Urinary bladder (tissue), 4 donors: ENCODE data around the gene C11orf54. TPM values are rescaled to one million over a fixed set of nuclear protein-coding genes. Genes with fewer than 3 reads are reported as not detected.

Source experiments
- DNase-seq: peaks from one replicate; pipeline ENCODE4 v3.0.0-alpha.2; 2015; ENCODE audit errors: extremely low spot score
- H3K27ac ChIP-seq: one replicate; pipeline ENCODE4 v1.5.1; 2013; ENCODE audit warnings: low read depth, mild to moderate bottlenecking, moderate library complexity
- H3K36me3 ChIP-seq: one replicate; pipeline ENCODE4 v1.6.1; 2013; ENCODE audit warnings: mild to moderate bottlenecking, moderate library complexity; ENCODE audit not compliant: insufficient read depth
- H3K4me1 ChIP-seq: one replicate; pipeline ENCODE4 v1.6.1; 2013; ENCODE audit warnings: mild to moderate bottlenecking, moderate library complexity; ENCODE audit not compliant: insufficient read depth
- H3K4me3 ChIP-seq: one replicate; pipeline ENCODE4 v1.5.1; 2013; ENCODE audit warnings: low read depth, low read length
- WGBS: extraction: QIAGEN DNeasy Blood & Tissue Kit; methylation state at CpG from one replicate; pipeline ENCODE4 v1.1.7; 2013; 5-methylcytosine and 5-hydroxymethylcytosine counted together
- polyA plus RNA-seq: library from polyadenylated mRNA; stranded (reverse); fragments of 200-250 nt; gene quantifications from one replicate; pipeline ENCODE4 v1.2.3, GENCODE V29; 2013
- small RNA-seq: library from RNA; depleted of rRNA; stranded (forward); fragments of <200 nt; gene quantifications from one replicate; pipeline ENCODE3, GENCODE V24; 2014
- total RNA-seq: library from RNA; depleted of rRNA; stranded (reverse); fragments of >200 nt; gene quantifications from one replicate; pipeline ENCODE4 v1.2.3, GENCODE V29; 2014
- donor health status: healthy with polysubstance abuse.
- donor health status: healthy.

The C11orf54 gene
- total and polyA plus RNA-seq, 2 donors, result 23.0 to 65.3 TPM

DNA sequence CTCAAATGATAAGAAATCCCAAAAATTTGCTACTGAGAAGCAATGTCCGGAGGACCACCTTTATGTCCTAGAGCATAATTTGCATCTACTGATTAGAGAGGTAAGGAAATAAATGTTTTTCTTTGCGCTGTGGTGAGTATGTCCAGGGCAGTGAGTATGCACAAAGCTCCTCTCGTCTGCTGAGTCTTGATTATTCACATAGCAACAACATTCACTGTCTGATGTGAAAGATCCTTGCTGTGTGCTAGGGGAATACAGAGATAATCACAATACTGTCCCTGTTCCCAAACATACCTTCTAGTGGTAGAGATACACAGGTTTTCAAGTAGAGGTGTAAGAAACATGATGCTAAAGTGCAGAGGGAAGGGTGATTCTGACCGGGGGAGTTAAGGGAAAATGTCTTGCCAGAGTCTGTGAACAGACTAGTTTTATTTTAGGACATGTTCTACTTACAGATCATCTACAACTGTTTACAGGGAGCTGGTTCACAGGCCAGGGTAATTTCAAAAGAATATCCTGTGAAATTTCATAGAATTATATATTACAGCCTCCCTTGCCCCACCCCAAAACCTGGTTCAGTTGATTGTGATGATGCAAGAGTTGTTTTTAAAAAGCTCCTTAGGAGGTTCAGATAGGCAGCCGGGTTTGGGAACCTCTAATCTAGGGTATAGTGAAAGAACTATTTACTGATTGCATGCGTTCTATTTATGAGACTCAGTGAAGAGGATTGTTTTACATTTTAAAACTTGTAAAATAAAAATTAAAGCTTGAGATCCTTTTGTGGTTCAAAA lies 55.2 kb downstream of the C11orf54 start:
- no peak overlapping the region for H3K4me3 ChIP-seq
- no peak overlapping the region for H3K27ac ChIP-seq
- peaks cover 6% of the 10 kb centered on the region for H3K36me3 ChIP-seq
- 90% methylated on average over 6 of the region's 6 CpGs for WGBS
- DNase-seq, result no peak
- no peaks in the 10 kb centered on the region for H3K4me1 ChIP-seq

GRCh38 chr11:93801366-93801765 lies 59.9 kb downstream of the C11orf54 start:
- Histone ChIP-seq H3K36me3 (peaks cover 5% of the 10 kb centered on the region), H3K4me1 (no peaks in the 10 kb centered on the region), H3K4me3 (no peak overlapping the region), H3K27ac (no peak overlapping the region)
- DNase-seq, result no peak
- WGBS, result 23% methylated on average over 2 of the region's 2 CpGs

- Histone ChIP-seq H3K4me3 (no peak overlapping the region), H3K4me1 (no peaks in the 10 kb centered on the region), H3K36me3 (peaks cover 9% of the 10 kb centered on the region), H3K27ac (no peak overlapping the region)
- DNase-seq, result no peak
- WGBS, result 97% methylated on average over 2 of the region's 2 CpGs
These were observed 63.4 kb downstream of the C11orf54 start for GRCh38 chr11:93804879-93805278.

- no peak for DNase-seq
- peaks cover 13% of the 10 kb centered on the region for H3K36me3 ChIP-seq
- no peak overlapping the region for H3K4me3 ChIP-seq
- H3K4me1 ChIP-seq, result no peaks in the 10 kb centered on the region
- 98% methylated on average over 3 of the region's 3 CpGs for WGBS
- H3K27ac ChIP-seq, result no peak overlapping the region
These were observed 66.5 kb downstream of the C11orf54 start for GRCh38 chr11:93807980-93808379.

DNA sequence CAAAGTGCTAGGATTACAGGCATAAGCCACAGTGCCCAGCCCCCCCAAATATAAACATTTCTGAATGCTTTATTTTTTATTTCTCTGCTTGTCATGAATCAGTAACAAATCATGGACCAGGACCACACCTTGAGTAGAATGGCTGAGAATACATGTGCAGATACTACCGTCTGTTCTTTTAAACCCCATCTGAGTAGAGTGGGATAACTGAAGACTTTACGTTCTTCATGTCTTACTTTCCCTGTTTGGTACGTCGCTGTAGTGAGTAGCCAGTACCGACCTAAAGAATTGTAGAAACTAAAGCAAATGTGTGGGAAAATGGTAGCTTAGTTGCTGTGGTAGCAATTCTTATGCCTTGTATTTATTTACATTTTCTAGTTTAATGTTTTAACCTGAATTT lies 72.5 kb downstream of the C11orf54 start:
- Histone ChIP-seq H3K4me1 (no peaks in the 10 kb centered on the region), H3K4me3 (no peak overlapping the region), H3K27ac (no peak overlapping the region), H3K36me3 (peaks cover 13% of the 10 kb centered on the region)
- 94% methylated on average over 5 of the region's 5 CpGs for WGBS
- no peak for DNase-seq

Small RNA genes within 50 kb of the gene (small RNA-seq; reads per million reads assigned to genes)
- not detected for gene RF00019
- 51.3 reads per million, percentile 96 among the genes with 10 or more reads in this experiment for gene RF00493
- not detected for gene SCARNA9
- not detected for gene SNORA1
- gene SNORA18, result not detected
- gene SNORA25, result not detected
- not detected for gene SNORA32
- gene SNORA40, result not detected
- not detected for gene SNORA8
- not detected for gene SNORD5
- gene SNORD6, result 893 reads per million, percentile 99 among the genes with 10 or more reads in this experiment

Other genes with a start within 250 kb of the C11orf54 start
- gene SMCO4, start 198.3 kb upstream of the C11orf54 start, total RNA-seq, result 34.3 TPM
- gene SMCO4, start 198.3 kb upstream of the C11orf54 start, polyA plus RNA-seq, result 11.7 TPM
- 43.6 TPM for gene CEP295, start 80.0 kb upstream of the C11orf54 start, total RNA-seq
- gene CEP295, start 80.0 kb upstream of the C11orf54 start, polyA plus RNA-seq, result 6.5 TPM
- gene TAF1D, start 177 bp upstream of the C11orf54 start, total RNA-seq, result 220 TPM
- 65.7 TPM for gene TAF1D, start 177 bp upstream of the C11orf54 start, polyA plus RNA-seq
- gene MED17, start 42.6 kb downstream of the C11orf54 start, total RNA-seq, result 41.9 TPM
- gene MED17, start 42.6 kb downstream of the C11orf54 start, polyA plus RNA-seq, result 19.7 TPM
- gene VSTM5, start 108.9 kb downstream of the C11orf54 start, total RNA-seq, result 0.74 TPM
- 0.49 TPM for gene VSTM5, start 108.9 kb downstream of the C11orf54 start, polyA plus RNA-seq